Measurements from ENCODE around the gene KLC1.

GRCh38 chr14:103738701-103739451 is 109.9 kb downstream of the KLC1 start:
- TF ChIP-seq CTCF (IDR thresholded peaks at IDR 0.05) (no peak), EZH2 (IDR thresholded peaks at IDR 0.05; ENCODE audit: borderline replicate concordance, insufficient read depth, low read depth, low read length, poor library complexity, severe bottlenecking) (no peak)

All from B cell (primary cell).